Fibroblast of villous mesenchyme (primary cell): ENCODE results near the gene DCDC1. TPM values are rescaled to one million over a fixed set of nuclear protein-coding genes. Genes with fewer than 3 reads are reported as not detected.

ENCODE experiments used
- DNase-seq: peaks from one replicate; pipeline ENCODE4 v3.0.0-alpha.2; 2010; ENCODE audit warnings: low read depth
- H3K4me3 ChIP-seq: 2 replicates; pipeline ENCODE4 v1.5.1; 2011; ENCODE audit warnings: low read depth, mild to moderate bottlenecking, low read length
- CTCF ChIP-seq: IDR thresholded peaks from 2 replicates; pipeline ENCODE4 v1.5.1; 2012; ENCODE audit warnings: low read depth, mild to moderate bottlenecking, low read length; ENCODE audit not compliant: insufficient read depth
- total RNA-seq: library from RNA; depleted of rRNA; stranded (reverse); fragments of >200 nt; gene quantifications from 2 replicates; pipeline ENCODE4 v1.2.3, GENCODE V29; 2012

The DCDC1 gene
- total RNA-seq, 1 donor: 0.43 TPM

- no peak overlapping the region for H3K4me3 ChIP-seq
- no peak for DNase-seq
- no peak for TF ChIP-seq CTCF
These were observed 377.6 kb downstream of the DCDC1 start for GRCh38 chr11:30991802-30992512.

GRCh38 chr11:30991376-30991775, 378.2 kb downstream of the DCDC1 start:
- DNase-seq: no peak
- no peak overlapping the region for H3K4me3 ChIP-seq
- TF ChIP-seq CTCF: no peak

- no peak for DNase-seq
- TF ChIP-seq CTCF: no peak
- H3K4me3 ChIP-seq: no peak overlapping the region
These were observed 378.8 kb downstream of the DCDC1 start for GRCh38 chr11:30990625-30991296.

GRCh38 chr11:30987819-30988218, 381.7 kb downstream of the DCDC1 start:
- no peak for DNase-seq
- H3K4me3 ChIP-seq: no peak overlapping the region
- TF ChIP-seq CTCF: no peak

GRCh38 chr11:30985536-30985935, 384.0 kb downstream of the DCDC1 start:
- H3K4me3 ChIP-seq: no peak overlapping the region

GRCh38 chr11:30984827-30985226, 384.7 kb downstream of the DCDC1 start:
- DNase-seq: no peak
- H3K4me3 ChIP-seq: no peak overlapping the region
- no peak for TF ChIP-seq CTCF

More at GRCh38 chr11:30985536-30985935, 384.0 kb downstream of the DCDC1 start:
- no peak for TF ChIP-seq CTCF
- no peak for DNase-seq
